ENCODE results near the gene PTPN3. TPM values are rescaled to one million over a fixed set of nuclear protein-coding genes. Genes with fewer than 3 reads are reported as not detected.

The PTPN3 gene
- total RNA-seq, 1 experiment from 2014 or later: 1.1 TPM

- H3K27me3 ChIP-seq (replicated peaks; ENCODE audit: insufficient read depth, low read depth, low read length, poor library complexity): no peaks in the 10 kb centered on the region
- no TSS peak for BruUV-seq (replicated peaks)
- H3K27ac ChIP-seq (ENCODE audit: low read depth, low read length, poor library complexity, severe bottlenecking): no peak overlapping the region
- H3K36me3 ChIP-seq (ENCODE audit: insufficient read depth, low read length, poor library complexity, severe bottlenecking): no peaks in the 10 kb centered on the region
- intact Hi-C loops (cut with micrococcal nuclease; ENCODE audit: unreplicated experiment): no loop called here
- no peaks in the 10 kb centered on the region for H3K4me1 ChIP-seq (ENCODE audit: insufficient read depth, low read length, poor library complexity, severe bottlenecking)
- ChIA-PET POLR2A (ENCODE audit: low non-redundant PET) (no interaction called here), CTCF (no interaction called here)
- no peak for DNase-seq (ENCODE audit: low spot score)
- H3K4me3 ChIP-seq (ENCODE audit: low read depth, low read length, poor library complexity, severe bottlenecking): no peak overlapping the region
- H3K9me3 ChIP-seq (ENCODE audit: low read depth, low read length, poor library complexity, severe bottlenecking): no peaks in the 10 kb centered on the region
- TF ChIP-seq EZH2 (IDR thresholded peaks at IDR 0.05; ENCODE audit: borderline replicate concordance, low read depth, low read length, poor library complexity, severe bottlenecking): no peak
- TF ChIP-seq, protein P1, sequence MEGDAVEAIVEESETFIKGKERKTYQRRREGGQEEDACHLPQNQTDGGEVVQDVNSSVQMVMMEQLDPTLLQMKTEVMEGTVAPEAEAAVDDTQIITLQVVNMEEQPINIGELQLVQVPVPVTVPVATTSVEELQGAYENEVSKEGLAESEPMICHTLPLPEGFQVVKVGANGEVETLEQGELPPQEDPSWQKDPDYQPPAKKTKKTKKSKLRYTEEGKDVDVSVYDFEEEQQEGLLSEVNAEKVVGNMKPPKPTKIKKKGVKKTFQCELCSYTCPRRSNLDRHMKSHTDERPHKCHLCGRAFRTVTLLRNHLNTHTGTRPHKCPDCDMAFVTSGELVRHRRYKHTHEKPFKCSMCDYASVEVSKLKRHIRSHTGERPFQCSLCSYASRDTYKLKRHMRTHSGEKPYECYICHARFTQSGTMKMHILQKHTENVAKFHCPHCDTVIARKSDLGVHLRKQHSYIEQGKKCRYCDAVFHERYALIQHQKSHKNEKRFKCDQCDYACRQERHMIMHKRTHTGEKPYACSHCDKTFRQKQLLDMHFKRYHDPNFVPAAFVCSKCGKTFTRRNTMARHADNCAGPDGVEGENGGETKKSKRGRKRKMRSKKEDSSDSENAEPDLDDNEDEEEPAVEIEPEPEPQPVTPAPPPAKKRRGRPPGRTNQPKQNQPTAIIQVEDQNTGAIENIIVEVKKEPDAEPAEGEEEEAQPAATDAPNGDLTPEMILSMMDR (conservative IDR thresholded peaks at IDR 0.05; ENCODE audit: low read depth, low read length): no peak
Measured at GRCh38 chr9:109463924-109464625, 34.0 kb downstream of the PTPN3 start.

GRCh38 chr9:109460576-109460975 is 37.5 kb downstream of the PTPN3 start:
- Histone ChIP-seq H3K27ac (ENCODE audit: low read depth, low read length, poor library complexity, severe bottlenecking) (no peak overlapping the region), H3K4me3 (ENCODE audit: low read depth, low read length, poor library complexity, severe bottlenecking) (no peak overlapping the region), H3K4me1 (ENCODE audit: insufficient read depth, low read length, poor library complexity, severe bottlenecking) (no peaks in the 10 kb centered on the region), H3K27me3 (replicated peaks; ENCODE audit: insufficient read depth, low read depth, low read length, poor library complexity) (no peaks in the 10 kb centered on the region), H3K36me3 (ENCODE audit: insufficient read depth, low read length, poor library complexity, severe bottlenecking) (no peaks in the 10 kb centered on the region), H3K9me3 (ENCODE audit: low read depth, low read length, poor library complexity, severe bottlenecking) (no peaks in the 10 kb centered on the region)
- ChIA-PET CTCF (no interaction called here), POLR2A (ENCODE audit: low non-redundant PET) (no interaction called here)
- TF ChIP-seq, protein P1 (conservative IDR thresholded peaks at IDR 0.05; ENCODE audit: low read depth, low read length): no peak
- no peak for TF ChIP-seq EZH2 (IDR thresholded peaks at IDR 0.05; ENCODE audit: borderline replicate concordance, low read depth, low read length, poor library complexity, severe bottlenecking)
- intact Hi-C loops (cut with micrococcal nuclease; ENCODE audit: unreplicated experiment): no loop called here
- BruUV-seq (replicated peaks): no TSS peak
- DNase-seq (ENCODE audit: low spot score): no peak

GRCh38 chr9:109459423-109459822 is 38.7 kb downstream of the PTPN3 start:
- Histone ChIP-seq H3K27me3 (replicated peaks; ENCODE audit: insufficient read depth, low read depth, low read length, poor library complexity) (no peaks in the 10 kb centered on the region), H3K27ac (ENCODE audit: low read depth, low read length, poor library complexity, severe bottlenecking) (no peak overlapping the region), H3K4me1 (ENCODE audit: insufficient read depth, low read length, poor library complexity, severe bottlenecking) (no peaks in the 10 kb centered on the region), H3K36me3 (ENCODE audit: insufficient read depth, low read length, poor library complexity, severe bottlenecking) (no peaks in the 10 kb centered on the region), H3K4me3 (ENCODE audit: low read depth, low read length, poor library complexity, severe bottlenecking) (no peak overlapping the region), H3K9me3 (ENCODE audit: low read depth, low read length, poor library complexity, severe bottlenecking) (no peaks in the 10 kb centered on the region)
- TF ChIP-seq, protein P1 (conservative IDR thresholded peaks at IDR 0.05; ENCODE audit: low read depth, low read length): no peak
- TF ChIP-seq EZH2 (IDR thresholded peaks at IDR 0.05; ENCODE audit: borderline replicate concordance, low read depth, low read length, poor library complexity, severe bottlenecking): no peak
- ChIA-PET CTCF (no interaction called here), POLR2A (ENCODE audit: low non-redundant PET) (no interaction called here)
- intact Hi-C loops (cut with micrococcal nuclease; ENCODE audit: unreplicated experiment): no loop called here
- BruUV-seq (replicated peaks): no TSS peak
- no peak for DNase-seq (ENCODE audit: low spot score)
